SU-DHL-6 (cell line): ENCODE data around the gene AOAH.

Experiments
- CTCF ChIP-seq: fragments of 200-600 bp; sonication (generic); IDR thresholded peaks from one replicate; pipeline ENCODE4 v1.5.1; 2017; ENCODE audit warnings: antibody characterized with exemption, mild to moderate bottlenecking, low read length, moderate library complexity; ENCODE audit not compliant: insufficient read depth, poor library complexity, severe bottlenecking
- EZH2phosphoT487 ChIP-seq: fragments of 200-600 bp; sonication (generic), shearing (Covaris generic); conservative IDR thresholded peaks from 2 replicates; pipeline ENCODE4 v1.6.1; 2018; ENCODE audit warnings: mild to moderate bottlenecking, antibody characterized with exemption, low read length, moderate library complexity, mixed read lengths

- TF ChIP-seq CTCF, result no peak
- no peak for TF ChIP-seq EZH2phosphoT487
These were observed 155.8 kb downstream of the AOAH start for GRCh38 chr7:36568452-36568849.
